Mesenchymal stem cell (in vitro differentiated cells and primary cell): ENCODE data around the gene ZNF621.

ENCODE experiments used
- DNase-seq: peaks from one replicate; pipeline ENCODE4 v3.0.0-alpha.2; 2013
- H2AFZ ChIP-seq: one replicate; pipeline ENCODE4 v1.6.1; 2013; ENCODE audit warnings: low read depth, mild to moderate bottlenecking, control low read depth, inconsistent platforms, low read length, moderate library complexity
- H2AK5ac ChIP-seq: 2 replicates; pipeline ENCODE4 v1.6.1; 2013; ENCODE audit warnings: low read length, moderate library complexity, mild to moderate bottlenecking, inconsistent platforms; ENCODE audit not compliant: severe bottlenecking
- H2BK120ac ChIP-seq: one replicate; pipeline ENCODE4 v1.6.1; 2013; ENCODE audit warnings: low read depth, mild to moderate bottlenecking, inconsistent platforms, low read length, moderate library complexity
- H2BK12ac ChIP-seq, 2 experiments: one replicate each; pipeline ENCODE4 v1.6.1; 2013; ENCODE audit warnings: inconsistent platforms in 2 of 2, low read length in 2 of 2, mild to moderate bottlenecking in 2 of 2, moderate library complexity in 2 of 2, control low read depth in 1 of 2
- H2BK15ac ChIP-seq: one replicate; pipeline ENCODE4 v1.6.1; 2013; ENCODE audit warnings: mild to moderate bottlenecking, low read depth, inconsistent platforms; ENCODE audit not compliant: poor library complexity, severe bottlenecking
- H2BK5ac ChIP-seq: 2 replicates; pipeline ENCODE4 v1.6.1; 2013; ENCODE audit warnings: low read depth, mild to moderate bottlenecking, low read length, control low read depth, inconsistent platforms; ENCODE audit not compliant: poor library complexity, severe bottlenecking
- H3K14ac ChIP-seq, 2 experiments: one replicate each; pipeline ENCODE4 v1.6.1; 2013; ENCODE audit warnings: inconsistent platforms in 2 of 2, low read length in 2 of 2, control low read depth in 1 of 2, mild to moderate bottlenecking in 1 of 2, moderate library complexity in 1 of 2
- H3K18ac ChIP-seq, 2 experiments: one replicate each; pipeline ENCODE4 v1.6.1; 2013; ENCODE audit warnings: inconsistent platforms in 2 of 2, low read length in 2 of 2, control low read depth in 1 of 2, low read depth in 1 of 2, mild to moderate bottlenecking in 1 of 2
- H3K23ac ChIP-seq, 2 experiments: one replicate each; pipeline ENCODE4 v1.6.1; 2013; ENCODE audit warnings: inconsistent platforms in 2 of 2, low read length in 2 of 2, mild to moderate bottlenecking in 2 of 2, moderate library complexity in 2 of 2, control low read depth in 1 of 2
- H3K27ac ChIP-seq: 2 replicates; pipeline ENCODE4 v1.5.1; 2013; ENCODE audit warnings: mild to moderate bottlenecking, moderate library complexity, low read length, control low read depth, inconsistent platforms; ENCODE audit not compliant: poor library complexity, severe bottlenecking
- H3K27me3 ChIP-seq, 2 experiments: 2 replicates each; pipeline versions ENCODE4 v1.6.1 to v1.7.0; 2013; ENCODE audit warnings: low read length in 2 of 2, mild to moderate bottlenecking in 2 of 2, moderate library complexity in 2 of 2, control low read depth in 1 of 2, inconsistent platforms in 1 of 2; ENCODE audit not compliant: control insufficient read depth in 1 of 2, insufficient read depth in 1 of 2
- H3K36me3 ChIP-seq, 2 experiments: 2 replicates each; pipeline versions ENCODE4 v1.6.1 to v1.7.0; 2013; ENCODE audit warnings: low read length in 2 of 2, control low read depth in 1 of 2, inconsistent platforms in 1 of 2, low read depth in 1 of 2, mild to moderate bottlenecking in 1 of 2; ENCODE audit not compliant: insufficient read depth in 2 of 2, control insufficient read depth in 1 of 2
- H3K4ac ChIP-seq, 2 experiments: one replicate each; pipeline ENCODE4 v1.6.1; 2013; ENCODE audit warnings: inconsistent platforms in 2 of 2, low read length in 2 of 2, mild to moderate bottlenecking in 2 of 2, moderate library complexity in 2 of 2, control low read depth in 1 of 2, low read depth in 1 of 2
- H3K4me1 ChIP-seq: 2 replicates; pipeline ENCODE4 v1.6.1; 2013; ENCODE audit warnings: low read depth, low read length, control low read depth; ENCODE audit not compliant: control insufficient read depth, insufficient read depth
- H3K4me2 ChIP-seq: 2 replicates; pipeline ENCODE4 v1.6.1; 2013; ENCODE audit warnings: low read length, mild to moderate bottlenecking, inconsistent platforms; ENCODE audit not compliant: poor library complexity, severe bottlenecking
- H3K4me3 ChIP-seq, 2 experiments: 2 replicates each; pipeline versions ENCODE4 v1.5.1 to v1.7.0; 2013; ENCODE audit warnings: low read length in 2 of 2, mild to moderate bottlenecking in 2 of 2, control low read depth in 1 of 2, low read depth in 1 of 2; ENCODE audit not compliant: insufficient read depth in 1 of 2
- H3K79me1 ChIP-seq: replicated peaks from 2 replicates; pipeline ENCODE4 v1.6.1; 2013; ENCODE audit warnings: mild to moderate bottlenecking, control low read depth, low read length, inconsistent platforms; ENCODE audit not compliant: poor library complexity, severe bottlenecking
- H3K9ac ChIP-seq: 2 replicates; pipeline ENCODE4 v1.7.0; 2013; ENCODE audit warnings: mild to moderate bottlenecking, low read length, moderate library complexity
- H3K9me3 ChIP-seq: 2 replicates; pipeline ENCODE4 v1.7.0; 2013; ENCODE audit warnings: mild to moderate bottlenecking, low read length; ENCODE audit not compliant: control insufficient read depth
- H4K8ac ChIP-seq: one replicate; pipeline ENCODE4 v1.6.1; 2013; ENCODE audit warnings: inconsistent platforms, mild to moderate bottlenecking, low read length, moderate library complexity
- H4K91ac ChIP-seq: one replicate; pipeline ENCODE4 v1.6.1; 2013; ENCODE audit warnings: mild to moderate bottlenecking, low read length, inconsistent platforms
- WGBS: methylation state at CpG from one replicate; pipeline ENCODE4 v1.1.7; 2013; ENCODE audit warnings: mixed read lengths; 5-methylcytosine and 5-hydroxymethylcytosine counted together

ZNF621 gene

GRCh38 chr3:40511031-40511718 is 13.6 kb upstream of the ZNF621 start:
- Histone ChIP-seq H3K18ac (no peak overlapping the region), H3K9me3 (no peaks in the 10 kb centered on the region), H3K4ac (no peak overlapping the region), H3K4me1 (no peaks in the 10 kb centered on the region), H2BK5ac (no peak overlapping the region), H3K4me3 (no peak overlapping the region), H4K91ac (no peak overlapping the region), H3K27ac (no peak overlapping the region), H3K14ac (no peak overlapping the region), H3K79me1 (no peaks in the 10 kb centered on the region), H3K36me3 (peaks cover 0 to 18% of the 10 kb centered on the region in 2 experiments), H4K8ac (peak overlapping the region; percentile 7), H3K27me3 (no peaks in the 10 kb centered on the region), H2BK12ac (no peak overlapping the region), H3K9ac (no peak overlapping the region), H3K4me2 (no peak overlapping the region), H2BK120ac (no peak overlapping the region), H2AK5ac (no peak overlapping the region), H3K23ac (no peak overlapping the region), H2AFZ (no peak overlapping the region), H2BK15ac (no peak overlapping the region)
- DNase-seq, result no peak
- no CpG with 5 or more reads among the region's 1 CpG for WGBS

GRCh38 chr3:40516201-40516600 is 8.6 kb upstream of the ZNF621 start:
- Histone ChIP-seq H3K27ac (no peak overlapping the region), H3K4ac (no peak overlapping the region), H3K4me1 (no peaks in the 10 kb centered on the region), H3K4me2 (no peak overlapping the region), H2BK15ac (no peak overlapping the region), H4K91ac (no peak overlapping the region), H2BK120ac (no peak overlapping the region), H3K23ac (no peak overlapping the region), H2AK5ac (no peak overlapping the region), H3K27me3 (no peaks in the 10 kb centered on the region), H3K18ac (no peak overlapping the region), H2AFZ (no peak overlapping the region), H3K9me3 (no peaks in the 10 kb centered on the region), H2BK12ac (no peak overlapping the region), H3K79me1 (no peaks in the 10 kb centered on the region), H4K8ac (no peak overlapping the region), H3K14ac (no peak overlapping the region), H3K9ac (no peak overlapping the region), H2BK5ac (no peak overlapping the region), H3K36me3 (peaks cover 0 to 14% of the 10 kb centered on the region in 2 experiments), H3K4me3 (no peak overlapping the region)
- DNase-seq, result peak; percentile 7
- 97% methylated on average over 3 of the region's 5 CpGs for WGBS

- Histone ChIP-seq H3K79me1 (no peaks in the 10 kb centered on the region), H3K23ac (no peak overlapping the region), H2AFZ (no peak overlapping the region), H2BK15ac (no peak overlapping the region), H3K4me3 (no peak overlapping the region), H3K14ac (no peak overlapping the region), H2BK120ac (no peak overlapping the region), H3K9ac (no peak overlapping the region), H2BK5ac (no peak overlapping the region), H3K18ac (no peak overlapping the region), H3K36me3 (peaks cover 0 to 9% of the 10 kb centered on the region in 2 experiments), H3K9me3 (no peaks in the 10 kb centered on the region), H3K4me1 (no peaks in the 10 kb centered on the region), H3K27me3 (no peaks in the 10 kb centered on the region), H4K91ac (no peak overlapping the region), H4K8ac (no peak overlapping the region), H2BK12ac (no peak overlapping the region), H3K4ac (no peak overlapping the region), H3K27ac (no peak overlapping the region), H3K4me2 (no peak overlapping the region), H2AK5ac (no peak overlapping the region)
- 83% methylated on average over 1 of the region's 1 CpG for WGBS
- DNase-seq, result no peak
Measured at GRCh38 chr3:40518067-40518466, 6.7 kb upstream of the ZNF621 start.

DNA sequence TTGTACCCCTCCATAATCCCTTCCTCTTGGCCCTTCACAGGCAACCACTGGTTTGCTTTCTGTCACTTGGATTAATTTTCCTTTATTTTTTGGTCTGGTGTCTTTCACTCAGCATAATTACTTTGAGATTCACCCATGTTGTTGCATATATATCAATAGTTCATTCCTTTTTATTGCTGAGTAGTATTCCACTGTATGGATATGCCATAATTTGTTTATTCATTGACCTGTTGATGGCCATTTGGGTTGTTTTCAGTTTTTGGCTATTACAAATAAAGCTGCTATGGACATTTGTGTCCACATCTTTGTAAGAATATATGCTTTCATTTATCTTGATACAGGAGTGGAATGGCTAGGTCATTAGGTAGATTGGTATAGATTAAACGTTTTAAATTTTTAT is 5.9 kb upstream of the ZNF621 start:
- H3K79me1 ChIP-seq, result no peaks in the 10 kb centered on the region
- H2BK120ac ChIP-seq, result no peak overlapping the region
- H3K4me2 ChIP-seq, result no peak overlapping the region
- no peak overlapping the region for H3K14ac ChIP-seq
- H3K27me3 ChIP-seq, result no peaks in the 10 kb centered on the region
- no peak overlapping the region for H2AK5ac ChIP-seq
- no peak overlapping the region for H3K27ac ChIP-seq
- H4K8ac ChIP-seq, result no peak overlapping the region
- no peak for DNase-seq
- no peak overlapping the region for H3K4me3 ChIP-seq
- H3K4ac ChIP-seq, result no peak overlapping the region
- no peak overlapping the region for H2BK15ac ChIP-seq
- no peak overlapping the region for H4K91ac ChIP-seq
- no peak overlapping the region for H3K23ac ChIP-seq
- H2BK5ac ChIP-seq, result no peak overlapping the region
- WGBS, result 92% methylated on average over 1 of the region's 1 CpG
- H3K9me3 ChIP-seq, result no peaks in the 10 kb centered on the region
- H2AFZ ChIP-seq, result no peak overlapping the region
- no peak overlapping the region for H3K9ac ChIP-seq
- H3K36me3 ChIP-seq, result peaks cover 0 to 9% of the 10 kb centered on the region in 2 experiments
- no peak overlapping the region for H2BK12ac ChIP-seq
- no peak overlapping the region for H3K18ac ChIP-seq
- no peaks in the 10 kb centered on the region for H3K4me1 ChIP-seq
